NCI-H2196 (cell line): ENCODE measurements around the gene IGF2BP3.

Experiments
- DNase-seq: peaks from one replicate; lab custom pipeline; 2025; ENCODE audit not compliant: unreplicated experiment; lab: John Stamatoyannopoulos, UW

The IGF2BP3 gene

GRCh38 chr7:23298885-23299769 lies 171.2 kb downstream of the IGF2BP3 start, which contains the start of gene MALSU1:
MALSU1 (plus strand) TSS chr7:23299339; CDS start chr7:23299353, 14 bp downstream.
- peak; percentile 96 for DNase-seq

GRCh38 chr7:23298141-23298881 lies 172.0 kb downstream of the IGF2BP3 start:
- DNase-seq = peak; percentile 16

DNA sequence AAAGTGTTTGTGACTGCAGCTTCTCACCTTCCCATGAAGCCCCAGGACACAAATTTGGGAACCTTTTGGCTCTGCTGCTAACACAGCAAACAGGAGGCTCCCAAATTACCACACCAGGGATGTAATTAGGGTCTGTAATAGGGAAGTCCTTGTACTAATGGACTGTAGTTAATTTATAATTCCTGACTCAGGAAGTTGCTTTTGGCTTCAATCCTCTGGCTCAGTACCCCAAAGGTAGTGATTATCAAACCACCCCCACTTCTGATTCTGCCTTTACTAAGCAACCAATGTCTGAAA lies 174.9 kb downstream of the IGF2BP3 start:
- no peak for DNase-seq

- no peak for DNase-seq
Measured at GRCh38 chr7:23294549-23295400, 175.5 kb downstream of the IGF2BP3 start.

- DNase-seq = no peak
Measured at GRCh38 chr7:23293500-23294073, 176.7 kb downstream of the IGF2BP3 start.

DNA sequence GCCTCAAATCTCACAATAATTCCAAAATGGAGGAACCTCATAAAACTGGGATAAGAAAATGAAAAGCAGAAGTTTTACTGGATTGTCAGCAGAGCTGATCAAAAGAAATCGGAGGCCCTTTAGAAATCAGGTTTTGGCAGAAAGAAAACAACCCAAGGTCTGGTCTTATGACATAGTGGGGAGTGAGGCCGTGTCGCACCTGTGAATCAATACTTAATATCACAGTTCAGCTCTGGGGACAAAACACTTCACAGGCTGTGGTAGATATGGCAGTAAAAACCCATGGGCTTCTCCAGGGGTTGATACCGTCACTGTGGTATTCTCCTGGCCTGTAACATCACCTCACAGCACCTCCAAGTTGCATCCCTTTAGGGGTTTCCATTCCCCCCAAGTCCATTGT lies 177.7 kb downstream of the IGF2BP3 start:
- no peak for DNase-seq

GRCh38 chr7:23291957-23292560 lies 178.2 kb downstream of the IGF2BP3 start:
- DNase-seq = no peak

GRCh38 chr7:23290993-23291392 lies 179.3 kb downstream of the IGF2BP3 start:
- no peak for DNase-seq

GRCh38 chr7:23287612-23288011 lies 182.7 kb downstream of the IGF2BP3 start:
- no peak for DNase-seq

GRCh38 chr7:23285657-23286646 lies 184.3 kb downstream of the IGF2BP3 start:
- no peak for DNase-seq

GRCh38 chr7:23284871-23285270 lies 185.4 kb downstream of the IGF2BP3 start:
- no peak for DNase-seq

- DNase-seq = no peak
Measured at GRCh38 chr7:23283086-23283485, 187.2 kb downstream of the IGF2BP3 start.

DNA sequence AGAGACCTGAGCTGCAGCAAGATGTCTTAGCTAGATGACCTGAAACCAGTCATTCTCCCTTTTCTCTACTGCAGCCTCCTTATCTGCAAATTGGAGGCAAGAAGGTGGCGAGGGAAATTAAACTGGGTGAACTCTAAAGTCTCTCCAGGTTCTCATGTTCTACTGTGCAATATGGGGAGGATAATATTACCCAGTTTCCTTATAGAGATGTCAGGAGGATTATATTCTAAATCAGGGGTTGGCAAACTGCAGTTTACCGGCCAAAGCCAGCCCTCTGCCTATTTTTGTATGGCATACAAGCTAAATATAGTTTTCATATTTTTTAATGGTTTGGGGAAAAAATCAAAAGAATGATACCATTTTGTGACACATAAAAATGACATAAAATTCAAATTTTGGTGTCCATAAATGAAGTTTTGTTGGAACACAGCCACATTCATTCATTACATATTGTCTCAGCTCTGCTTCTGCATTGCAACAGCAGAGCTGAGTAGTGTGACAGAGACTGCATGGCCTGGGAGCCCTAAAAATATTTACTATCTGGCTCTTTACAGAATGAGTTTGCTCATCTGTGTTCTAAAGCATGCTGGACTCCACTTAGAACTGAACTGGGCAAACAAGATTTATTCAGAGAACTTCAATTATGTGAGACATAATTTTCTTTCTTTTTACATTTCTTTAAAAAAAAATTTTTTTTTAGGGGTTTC lies 190.3 kb downstream of the IGF2BP3 start:
- DNase-seq = no peak

- DNase-seq = peak; percentile 78
Measured at GRCh38 chr7:23277359-23277989, 192.8 kb downstream of the IGF2BP3 start.

DNA sequence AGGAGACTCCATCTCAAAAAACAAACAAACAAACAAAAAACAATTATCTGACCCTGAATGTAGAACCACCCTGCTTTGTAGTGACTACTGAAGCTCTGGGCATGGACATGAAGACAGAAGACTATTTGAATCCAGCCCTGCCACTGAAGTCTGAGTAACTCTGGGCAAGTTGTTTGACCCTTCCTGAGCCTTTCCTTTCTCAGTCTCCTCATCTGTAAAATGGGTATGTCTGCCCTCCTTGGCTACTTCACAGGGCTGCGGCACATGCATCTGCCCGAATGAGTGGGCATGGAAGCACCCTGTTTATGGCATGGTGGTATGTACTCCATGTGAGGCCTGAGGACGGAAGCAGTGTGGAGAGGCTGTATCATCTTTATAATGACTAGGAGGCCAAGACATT lies 193.3 kb downstream of the IGF2BP3 start:
- no peak for DNase-seq

DNA sequence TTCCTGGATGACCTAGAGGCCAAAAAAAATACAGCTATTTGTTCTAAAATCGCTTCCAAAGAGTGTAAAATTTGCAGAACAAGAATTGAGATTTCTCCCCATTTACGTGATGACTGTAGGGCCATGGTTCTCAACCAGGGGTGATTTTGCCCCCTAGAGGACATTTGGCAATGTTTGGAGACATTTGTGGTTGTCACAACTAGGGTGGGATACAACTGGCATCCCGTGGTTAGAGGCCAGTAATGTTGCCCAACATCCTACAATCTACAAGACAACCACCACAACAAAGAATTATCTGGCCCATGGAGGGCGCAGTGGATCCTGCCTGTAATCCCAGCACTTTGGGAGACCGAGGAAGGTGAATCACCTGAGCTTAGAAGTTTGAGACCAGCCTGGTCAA lies 193.9 kb downstream of the IGF2BP3 start:
- no peak for DNase-seq

GRCh38 chr7:23275912-23276311 lies 194.4 kb downstream of the IGF2BP3 start:
- no peak for DNase-seq

- DNase-seq = peak; percentile 93
Measured at GRCh38 chr7:23273141-23273599, 197.1 kb downstream of the IGF2BP3 start.
